Measurements from ENCODE around the gene PDK4.
"Not testable (repeated sequence)": the region's sequence is repeated elsewhere in the genome, so short reads cannot be mapped to it uniquely, and the experiment has no call there.

Gene PDK4

DNA sequence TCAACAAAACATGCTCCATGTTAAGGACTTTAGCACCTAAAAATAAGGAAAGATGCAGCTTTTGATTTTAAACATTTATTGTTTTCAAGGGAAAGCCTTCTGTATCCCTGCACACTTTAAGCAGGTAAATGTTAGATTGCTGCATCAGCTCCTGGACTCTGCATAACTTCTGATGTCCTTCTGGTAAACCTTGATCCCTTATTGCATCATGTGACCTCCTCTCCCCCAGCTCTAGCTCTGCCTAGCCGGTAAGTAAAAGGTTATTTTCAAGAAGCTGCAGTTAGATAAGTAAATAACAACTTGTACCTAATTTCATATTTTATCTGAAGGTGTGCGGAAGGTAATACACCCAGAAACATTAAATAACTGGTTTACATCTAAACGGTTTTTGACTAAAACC is 37.5 kb downstream of the PDK4 start:
- no peak for DNase-seq

DNA sequence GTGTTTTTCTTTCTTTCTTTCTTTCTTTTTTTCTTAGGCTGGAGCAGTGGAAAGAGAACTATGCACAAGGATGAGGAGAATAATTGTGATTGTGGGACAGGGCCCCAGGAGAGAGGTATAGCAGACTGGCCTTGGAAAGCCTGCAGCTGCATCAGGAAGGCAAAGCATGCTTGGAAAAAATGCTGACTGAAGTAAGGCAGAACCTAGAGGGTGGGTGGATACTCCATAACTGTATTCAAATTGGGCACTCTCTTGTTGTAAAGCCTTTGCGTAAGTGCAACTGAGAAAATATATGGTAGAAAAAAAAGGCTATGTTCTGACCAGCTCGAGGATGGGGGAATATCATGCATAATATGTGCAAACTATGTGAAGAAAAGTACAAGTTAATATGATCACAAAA is 39.5 kb downstream of the PDK4 start:
- no peak for DNase-seq

DNA sequence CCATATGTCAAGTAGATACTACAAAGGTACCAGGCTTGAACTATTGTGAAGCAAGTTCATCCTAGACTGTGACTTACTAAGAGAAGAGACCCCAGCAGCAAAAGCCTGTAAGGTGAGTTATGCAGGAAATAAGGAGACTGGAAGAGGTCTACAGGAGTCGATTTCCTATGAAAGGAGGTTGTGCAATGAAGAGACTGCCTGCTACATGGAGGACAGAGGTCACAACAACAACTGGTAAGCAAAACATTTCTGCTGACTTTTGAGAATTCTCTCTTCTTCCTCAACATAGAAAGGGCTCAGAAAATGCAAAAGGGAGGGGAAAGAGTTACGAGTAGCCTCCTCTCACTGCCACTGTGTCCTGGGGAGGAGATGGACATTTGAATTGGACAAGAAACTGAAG is 42.4 kb downstream of the PDK4 start:
- DNase-seq = no peak

DNA sequence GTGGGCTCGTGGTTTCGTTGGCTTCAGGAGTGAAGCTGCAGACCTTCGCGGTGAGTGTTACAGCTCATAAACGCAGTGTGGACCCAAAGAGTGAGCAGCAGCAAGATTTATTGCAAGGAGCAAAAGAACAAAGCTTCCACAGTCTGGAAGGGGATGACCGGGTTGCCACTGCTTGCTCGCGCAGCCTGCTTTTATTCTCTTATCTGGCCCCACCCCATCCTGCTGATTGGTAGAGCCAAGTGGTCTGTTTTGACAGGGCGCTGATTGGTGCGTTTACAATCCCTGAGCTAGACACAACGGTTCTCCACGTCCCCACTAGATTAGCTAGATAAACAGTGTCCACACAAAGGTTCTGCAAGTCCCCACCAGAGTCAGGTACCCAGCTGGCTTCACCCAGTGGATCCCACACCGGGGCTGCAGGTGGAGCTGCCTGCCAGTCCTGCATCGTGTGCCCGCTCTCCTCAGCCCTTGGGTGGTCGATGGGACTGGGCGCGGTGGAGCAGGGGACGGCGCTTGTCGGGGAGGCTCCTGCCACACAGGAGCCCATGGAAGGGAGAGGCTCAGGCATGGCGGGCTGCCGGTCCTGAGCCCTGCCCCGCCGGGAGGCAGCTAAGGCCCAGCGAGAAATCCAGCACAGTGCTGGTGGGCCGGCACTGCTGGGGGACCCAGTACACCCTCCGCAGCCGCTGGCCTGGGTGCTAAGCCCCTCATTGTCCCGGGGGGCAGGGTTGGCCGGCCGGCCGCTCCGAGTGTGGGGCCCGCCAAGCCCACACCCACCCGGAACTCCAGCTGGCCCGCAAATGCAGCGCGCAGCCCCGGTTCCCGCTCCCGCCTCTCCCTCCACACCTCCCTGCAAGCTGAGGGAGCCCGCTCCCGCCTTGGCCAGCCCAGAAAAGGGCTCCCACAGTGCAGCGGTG is 44.0 kb downstream of the PDK4 start:
- DNase-seq = not testable (repeated sequence)

DNA sequence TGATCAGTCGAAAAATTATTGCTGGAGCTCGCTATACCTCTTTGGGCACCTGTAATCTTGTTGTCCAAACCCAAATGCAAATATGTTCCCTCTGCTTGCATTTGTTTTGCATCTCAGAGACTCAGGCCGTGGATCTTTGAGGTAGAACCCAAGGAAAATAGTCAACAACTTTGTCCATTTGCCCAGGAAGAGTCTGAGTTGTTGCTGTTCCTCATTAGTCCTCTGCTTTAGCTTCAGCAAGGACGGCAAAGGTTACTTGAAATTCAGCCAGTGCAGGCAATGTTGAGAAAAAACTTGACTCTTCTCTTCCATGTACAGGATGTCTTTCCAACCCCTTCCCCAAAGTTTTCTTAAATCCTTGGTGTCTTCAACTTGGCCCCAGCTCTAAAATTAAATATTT is 45.8 kb downstream of the PDK4 start:
- no peak for DNase-seq

DNA sequence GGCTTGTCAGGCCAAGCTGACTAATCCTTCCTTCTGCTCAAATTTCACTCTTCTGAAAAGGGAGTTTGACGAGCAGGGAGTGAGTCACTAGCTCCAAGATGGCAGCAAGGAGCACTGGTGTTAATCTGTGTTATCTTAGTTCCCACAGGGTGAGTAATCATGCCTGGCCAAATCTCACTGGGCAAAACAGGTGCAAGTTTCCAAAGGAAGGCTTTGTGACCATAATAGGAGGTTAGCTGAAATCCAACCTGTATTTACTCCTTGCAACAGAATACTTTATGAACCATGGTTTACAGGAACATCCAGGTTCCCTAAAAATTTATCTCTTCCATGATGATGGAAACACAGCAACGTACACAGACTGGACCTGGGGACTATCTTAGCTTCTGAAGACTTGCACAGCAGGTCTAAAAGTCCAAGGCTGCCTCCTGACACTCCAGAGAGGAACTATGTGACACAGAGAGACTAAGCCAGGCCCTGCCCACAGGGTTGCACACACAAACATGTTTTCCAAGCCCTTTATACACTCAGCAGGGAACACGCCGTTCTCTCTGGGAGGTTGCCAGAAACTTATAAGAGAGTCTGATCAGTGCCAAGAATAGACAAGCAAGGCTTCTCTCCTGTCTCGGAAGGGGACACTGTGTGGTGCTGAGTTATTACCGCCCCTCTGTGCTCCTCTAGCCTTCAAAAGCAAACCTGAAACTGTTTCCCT is 46.3 kb downstream of the PDK4 start:
- no peak for DNase-seq

DNA sequence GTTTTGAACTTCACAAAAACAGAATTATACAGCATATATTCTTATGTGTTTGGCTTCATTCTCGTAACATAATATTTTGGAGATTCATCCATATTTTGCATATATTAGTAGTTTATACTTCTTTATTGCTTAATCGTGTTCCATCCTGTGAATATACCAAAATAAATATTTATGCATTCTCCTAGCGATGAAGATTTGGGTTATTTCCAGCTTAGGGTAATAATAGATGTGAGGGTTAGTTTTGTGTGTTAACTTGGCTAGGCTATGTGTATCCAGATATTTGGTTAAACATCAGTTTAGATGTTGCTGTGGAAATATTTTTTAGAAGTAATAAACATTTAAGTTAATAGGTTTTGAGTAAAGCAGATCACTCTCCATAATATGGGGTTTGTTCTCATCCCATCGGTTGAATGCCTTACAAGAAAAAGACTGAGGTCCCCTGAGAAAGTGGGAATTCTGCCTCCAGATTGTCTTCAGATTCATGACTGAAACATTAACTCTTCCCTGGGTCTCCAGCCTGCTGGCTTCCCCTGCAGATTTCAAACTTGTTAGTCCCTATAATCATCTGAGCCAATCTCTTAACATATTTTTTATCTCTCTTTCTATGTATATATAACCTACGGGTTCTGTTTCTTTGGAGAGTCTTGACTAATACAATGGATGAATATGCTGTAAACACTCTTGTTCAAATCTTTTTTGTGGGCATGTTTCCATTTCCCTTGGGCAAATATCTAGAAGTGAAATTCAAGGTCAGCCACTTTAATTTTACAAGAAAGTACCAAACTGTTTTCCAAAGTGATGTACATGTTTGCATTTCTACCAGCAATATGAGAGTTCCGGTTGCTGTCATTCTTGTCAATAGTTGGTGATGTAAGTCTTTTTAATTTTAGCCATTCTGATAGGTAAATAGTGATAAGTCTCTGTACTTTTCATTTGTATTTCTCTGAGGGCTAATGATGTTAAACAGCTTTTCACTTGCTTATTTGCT is 48.7 kb downstream of the PDK4 start:
- DNase-seq = no peak

DNA sequence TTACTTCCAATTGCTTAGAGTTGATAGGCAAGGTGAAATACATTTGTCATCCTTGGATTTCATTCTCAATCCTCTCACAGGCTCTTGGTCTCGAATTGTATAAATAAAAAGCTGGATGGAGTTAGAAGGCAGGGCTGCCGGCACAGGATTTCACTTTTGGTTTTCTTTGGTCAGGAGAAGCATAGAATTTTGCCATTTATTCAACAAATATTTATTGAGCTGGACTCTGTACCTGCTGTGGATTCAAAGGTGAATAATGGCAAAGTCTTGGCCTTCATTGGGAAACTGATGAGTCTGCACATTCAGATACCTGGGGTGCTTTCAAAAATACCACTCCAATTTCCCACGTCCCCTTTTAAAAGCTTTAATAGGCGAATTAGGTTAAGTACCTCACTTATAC is 49.7 kb downstream of the PDK4 start:
- DNase-seq = no peak

DNA sequence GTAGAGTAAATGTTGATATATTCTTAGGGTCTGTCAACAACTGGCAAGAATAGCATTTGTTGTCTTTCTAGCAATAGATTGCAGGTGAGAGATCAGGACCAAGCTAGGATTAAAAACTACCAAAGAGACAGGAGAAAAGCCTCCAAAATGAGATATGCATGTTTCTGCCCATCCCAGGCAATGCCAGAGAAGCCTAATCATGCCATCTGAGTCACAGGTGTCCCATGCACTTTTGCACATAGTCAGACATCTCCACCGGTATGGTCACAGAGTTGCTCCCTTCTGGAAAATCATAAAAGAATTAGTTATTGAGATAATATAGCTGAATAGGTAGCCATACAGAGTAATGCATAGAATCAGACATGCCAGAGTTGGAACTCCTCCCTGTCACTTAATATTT is 50.6 kb downstream of the PDK4 start:
- no peak for DNase-seq

DNA sequence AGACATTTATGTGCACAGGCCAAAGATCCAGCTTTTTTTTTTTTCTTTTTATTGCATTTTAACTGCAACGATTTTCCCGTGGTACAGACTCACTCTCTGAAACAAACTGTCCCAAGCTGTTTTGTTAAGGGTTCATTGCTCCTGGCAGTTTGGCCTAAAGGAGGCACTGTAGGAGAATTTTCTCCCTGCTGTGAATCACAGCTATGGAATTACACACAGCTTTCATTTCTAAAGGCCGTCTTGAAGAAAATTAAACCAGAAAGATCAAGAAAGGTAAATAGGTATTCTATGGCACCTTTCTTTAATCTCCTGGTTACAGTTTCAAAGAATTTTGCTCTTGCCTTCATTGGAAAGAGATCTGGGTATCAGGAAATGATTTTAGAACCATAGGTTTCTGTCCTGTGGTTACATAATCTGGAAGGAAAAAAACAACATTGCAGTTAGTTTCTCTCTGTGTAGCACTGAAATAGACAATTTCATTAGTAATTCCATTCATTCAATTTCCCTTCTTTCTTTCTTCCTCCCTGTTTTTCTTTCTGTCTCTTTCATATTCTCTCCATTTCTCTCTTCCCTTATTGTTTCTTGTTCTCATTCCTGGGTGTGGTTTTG is 51.2 kb downstream of the PDK4 start:
- DNase-seq = no peak

DNA sequence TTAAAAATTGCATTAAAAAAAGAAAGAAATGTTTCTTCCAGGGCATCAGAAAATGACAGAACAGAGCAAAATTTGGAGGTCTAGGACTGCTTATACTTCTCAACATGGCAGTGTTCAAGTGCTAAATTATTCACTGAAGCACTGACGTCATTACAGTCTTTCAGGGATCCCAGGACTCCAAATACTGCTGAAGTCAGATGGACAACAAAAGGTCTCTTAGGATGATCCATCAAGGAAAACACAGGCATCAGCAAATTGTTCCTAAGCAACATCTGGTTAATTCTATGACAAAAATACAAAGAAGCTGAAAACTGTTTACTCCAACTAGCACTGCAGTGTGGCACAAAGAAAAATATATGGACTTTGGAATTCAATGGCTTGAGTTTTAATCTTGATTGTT is 52.1 kb downstream of the PDK4 start:
- DNase-seq = no peak

DNA sequence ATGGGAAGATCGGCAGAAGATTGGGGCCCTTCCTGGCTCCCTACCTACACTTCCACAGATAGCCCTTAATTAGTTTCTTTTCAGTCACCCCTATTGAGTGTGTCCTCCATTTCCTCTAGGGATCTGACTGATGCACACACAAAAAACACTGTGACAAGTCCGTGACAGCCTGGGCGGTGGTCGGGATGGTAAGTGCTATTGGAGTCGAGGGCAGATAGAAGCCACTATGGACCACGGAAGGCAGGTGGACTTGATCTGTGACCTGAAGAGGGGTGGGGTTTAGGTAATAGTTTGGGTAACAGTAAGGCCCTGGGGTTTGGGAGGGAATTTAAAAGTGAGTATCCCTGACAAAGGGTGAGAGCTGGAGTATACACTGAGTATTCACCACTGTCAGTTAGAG is 53.0 kb downstream of the PDK4 start:
- DNase-seq = no peak

DNA sequence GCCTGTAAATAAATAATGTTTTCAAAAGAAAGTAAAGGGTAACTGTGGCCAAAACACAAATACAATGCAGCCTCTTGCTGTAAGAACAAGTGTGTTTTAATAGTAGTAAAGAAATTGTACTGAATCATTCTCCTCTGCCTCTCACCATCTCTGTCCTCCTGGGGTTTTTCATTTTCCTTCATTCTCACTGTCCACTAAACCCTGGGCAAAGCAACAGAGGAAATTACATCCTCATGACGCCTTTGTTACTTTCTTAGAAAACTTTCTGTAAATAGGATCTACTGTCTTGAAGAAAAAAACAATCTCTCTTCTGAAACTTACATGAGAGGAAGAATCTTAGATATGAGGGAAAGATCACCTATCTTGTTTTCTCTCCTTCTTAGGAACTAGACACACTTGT is 56.0 kb downstream of the PDK4 start:
- DNase-seq = no peak

DNA sequence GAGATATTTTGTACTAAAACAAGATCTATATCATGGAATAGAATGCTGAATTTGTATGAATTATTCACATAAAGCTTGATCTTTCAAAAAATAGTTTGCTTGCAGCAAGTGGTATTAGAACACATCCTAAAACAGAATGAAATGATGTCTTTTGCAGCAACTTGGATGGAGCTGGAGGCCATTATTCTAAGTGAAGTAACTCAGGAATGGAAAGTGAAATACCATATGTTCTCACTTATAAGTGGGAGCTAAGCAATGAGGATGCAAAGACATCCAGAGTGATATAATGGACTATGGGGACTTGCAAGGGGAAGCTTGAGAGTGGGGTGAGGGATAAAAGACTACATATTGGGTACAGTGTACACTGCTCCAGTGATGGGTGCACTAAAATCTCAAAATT is 56.9 kb downstream of the PDK4 start:
- no peak for DNase-seq

DNA sequence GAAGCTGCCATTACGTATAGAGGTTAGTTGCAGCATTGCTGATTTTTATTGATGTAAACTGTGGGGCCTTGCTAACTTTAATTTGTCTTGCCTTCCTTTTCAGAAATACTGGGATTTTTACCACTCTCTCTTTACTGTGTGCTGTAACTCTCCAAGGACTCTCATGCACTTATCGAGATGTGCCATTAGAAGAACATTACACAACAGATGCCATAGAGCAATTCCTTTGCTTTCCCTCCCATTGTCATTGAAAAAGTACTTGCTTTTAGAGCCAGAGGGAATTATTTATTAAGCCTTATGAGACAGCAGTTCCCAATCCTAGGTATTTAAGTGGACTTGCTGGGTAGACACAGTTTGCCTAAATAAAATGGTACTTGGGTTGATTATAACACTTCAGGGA is 58.8 kb downstream of the PDK4 start:
- no peak for DNase-seq

DNA sequence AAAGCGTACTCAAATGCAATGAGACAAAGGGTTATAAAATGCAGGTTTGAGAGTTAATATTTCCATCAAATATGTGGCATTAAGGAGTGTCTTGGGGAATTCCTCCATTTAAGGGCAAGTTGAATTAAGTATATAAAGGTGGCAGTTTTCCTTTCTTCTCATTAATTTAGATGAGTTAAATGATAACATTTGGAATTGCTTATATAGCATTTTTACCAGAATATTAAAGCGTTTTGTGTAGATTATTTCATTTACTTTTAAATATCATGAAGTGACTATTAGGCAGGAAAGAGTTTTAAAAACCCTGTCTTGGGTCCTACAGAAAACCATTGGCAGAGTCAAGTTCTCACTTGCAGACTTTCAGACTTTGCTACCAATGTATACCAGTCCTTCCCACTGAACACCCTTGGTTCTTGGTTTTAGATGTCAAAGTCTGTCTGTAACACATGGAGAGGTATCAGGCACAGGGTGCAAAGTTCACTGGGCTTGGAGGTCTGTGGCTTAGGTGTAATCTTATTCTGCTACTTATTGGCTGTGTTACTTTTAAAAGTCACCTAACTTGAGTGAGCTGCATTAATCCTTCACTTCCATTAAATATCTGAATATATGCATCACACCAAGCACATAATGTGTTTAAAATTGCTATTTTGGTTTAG is 59.5 kb downstream of the PDK4 start:
- no peak for DNase-seq

DNA sequence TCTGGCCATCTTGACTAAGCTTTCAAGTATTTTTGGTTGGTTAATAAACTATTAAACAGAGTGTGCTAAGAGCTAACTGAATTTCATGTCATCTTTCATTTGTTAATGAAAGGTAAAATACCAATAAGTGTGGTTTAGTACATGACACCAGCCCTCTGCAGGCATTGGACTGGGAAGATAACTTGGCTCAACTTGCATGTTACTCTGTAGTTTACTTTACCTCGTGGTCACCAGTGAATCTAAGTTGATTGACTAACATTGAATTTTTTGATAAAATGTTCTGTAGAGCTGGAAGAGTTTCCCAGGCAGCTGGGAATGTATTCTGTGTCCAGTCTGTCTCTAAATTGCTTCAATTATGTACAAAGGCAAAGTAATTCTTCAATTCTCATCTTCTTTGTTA is 60.7 kb downstream of the PDK4 start:
- no peak for DNase-seq

DNA sequence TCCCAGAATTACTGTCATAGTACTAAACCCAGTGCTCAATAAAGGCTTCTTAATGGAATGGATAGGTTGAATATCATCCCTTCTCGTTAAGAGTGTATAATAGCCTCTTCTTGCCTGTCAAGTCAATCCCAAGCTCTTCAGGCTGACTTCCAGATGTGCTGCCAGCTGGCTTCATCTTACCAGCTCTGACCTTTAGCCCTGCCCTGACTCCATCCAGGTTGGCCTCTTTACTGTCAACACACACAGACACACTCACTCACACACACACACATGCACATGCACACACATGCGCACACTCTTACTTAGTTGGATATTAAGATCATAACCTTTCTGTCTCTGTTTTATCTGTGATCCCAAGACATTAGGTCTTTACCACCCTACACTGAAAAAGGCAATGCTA is 61.5 kb downstream of the PDK4 start:
- no peak for DNase-seq
